ENCODE results near the gene CYTH1. TPM values are rescaled to one million over a fixed set of nuclear protein-coding genes. Genes with fewer than 3 reads are reported as not detected.

Gene CYTH1
- total RNA-seq, 2 experiments from 2014 or later: 521 to 525 TPM

DNA sequence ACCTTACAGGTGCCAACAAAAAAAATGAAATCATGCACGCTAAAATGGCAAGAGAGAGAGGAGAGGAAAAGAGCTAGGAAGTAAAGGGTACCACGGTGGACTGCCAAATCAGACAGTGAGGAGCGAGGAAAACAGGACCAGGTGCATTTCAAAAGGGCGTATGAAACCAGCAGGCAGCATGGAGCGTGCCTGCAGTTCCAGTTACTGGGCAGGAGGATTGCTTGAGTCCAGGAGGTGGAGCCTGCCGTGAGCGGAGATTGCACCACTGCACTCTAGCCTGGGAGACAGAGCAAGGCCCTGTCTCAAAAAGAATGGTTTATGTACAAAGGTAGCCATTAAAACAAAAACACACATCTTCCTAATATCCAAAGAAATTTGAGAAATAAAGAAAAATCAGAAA lies 42.2 kb upstream of the CYTH1 start:
- ATAC-seq (ENCODE audit: poor library complexity) (no peak), DNase-seq (no peak)
- H3K27me3 Mint-ChIP-seq: no peaks in the 10 kb centered on the region
- TF ChIP-seq, protein P1, sequence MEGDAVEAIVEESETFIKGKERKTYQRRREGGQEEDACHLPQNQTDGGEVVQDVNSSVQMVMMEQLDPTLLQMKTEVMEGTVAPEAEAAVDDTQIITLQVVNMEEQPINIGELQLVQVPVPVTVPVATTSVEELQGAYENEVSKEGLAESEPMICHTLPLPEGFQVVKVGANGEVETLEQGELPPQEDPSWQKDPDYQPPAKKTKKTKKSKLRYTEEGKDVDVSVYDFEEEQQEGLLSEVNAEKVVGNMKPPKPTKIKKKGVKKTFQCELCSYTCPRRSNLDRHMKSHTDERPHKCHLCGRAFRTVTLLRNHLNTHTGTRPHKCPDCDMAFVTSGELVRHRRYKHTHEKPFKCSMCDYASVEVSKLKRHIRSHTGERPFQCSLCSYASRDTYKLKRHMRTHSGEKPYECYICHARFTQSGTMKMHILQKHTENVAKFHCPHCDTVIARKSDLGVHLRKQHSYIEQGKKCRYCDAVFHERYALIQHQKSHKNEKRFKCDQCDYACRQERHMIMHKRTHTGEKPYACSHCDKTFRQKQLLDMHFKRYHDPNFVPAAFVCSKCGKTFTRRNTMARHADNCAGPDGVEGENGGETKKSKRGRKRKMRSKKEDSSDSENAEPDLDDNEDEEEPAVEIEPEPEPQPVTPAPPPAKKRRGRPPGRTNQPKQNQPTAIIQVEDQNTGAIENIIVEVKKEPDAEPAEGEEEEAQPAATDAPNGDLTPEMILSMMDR (IDR thresholded peaks at IDR 0.05): no peak
- no peak overlapping the region for H3K4me3 ChIP-seq (ENCODE audit: low read length)
- no peak overlapping the region for H3K27ac ChIP-seq (ENCODE audit: low read depth in 1 of 2, low read length in 2 of 2)
- peak overlapping the region; percentile 91 for H3K27ac Mint-ChIP-seq
- peaks cover 71% of the 10 kb centered on the region for H3K4me1 Mint-ChIP-seq (ENCODE audit: low read depth)
- no peaks in the 10 kb centered on the region for H3K27me3 ChIP-seq (ENCODE audit: control insufficient read depth in 1 of 2, insufficient read depth in 2 of 2, low read length in 2 of 2)
- POLR2A ChIA-PET: no interaction called here
- CTCF ChIA-PET: interaction anchor here (0.6 kb wide), 1 partner anchor 24 kb away, joined by 3 read pairs; no protein-coding TSS in a partner anchor
- H3K36me3 Mint-ChIP-seq (ENCODE audit: low read depth): peaks cover 100% of the 10 kb centered on the region
- intact Hi-C loops (cut with DNase I, micrococcal nuclease): no loop called here
- H3K4me3 Mint-ChIP-seq: no peak overlapping the region
- peaks cover 37% of the 10 kb centered on the region for H3K4me1 ChIP-seq (ENCODE audit: insufficient read depth, low read length)
- no peaks in the 10 kb centered on the region for H3K9me3 ChIP-seq (ENCODE audit: control insufficient read depth in 1 of 2, insufficient read depth in 1 of 2, low read length in 2 of 2)
- H3K9me3 Mint-ChIP-seq: no peaks in the 10 kb centered on the region
- H3K36me3 ChIP-seq (ENCODE audit: insufficient read depth, low read length): peaks cover 96% of the 10 kb centered on the region

DNA sequence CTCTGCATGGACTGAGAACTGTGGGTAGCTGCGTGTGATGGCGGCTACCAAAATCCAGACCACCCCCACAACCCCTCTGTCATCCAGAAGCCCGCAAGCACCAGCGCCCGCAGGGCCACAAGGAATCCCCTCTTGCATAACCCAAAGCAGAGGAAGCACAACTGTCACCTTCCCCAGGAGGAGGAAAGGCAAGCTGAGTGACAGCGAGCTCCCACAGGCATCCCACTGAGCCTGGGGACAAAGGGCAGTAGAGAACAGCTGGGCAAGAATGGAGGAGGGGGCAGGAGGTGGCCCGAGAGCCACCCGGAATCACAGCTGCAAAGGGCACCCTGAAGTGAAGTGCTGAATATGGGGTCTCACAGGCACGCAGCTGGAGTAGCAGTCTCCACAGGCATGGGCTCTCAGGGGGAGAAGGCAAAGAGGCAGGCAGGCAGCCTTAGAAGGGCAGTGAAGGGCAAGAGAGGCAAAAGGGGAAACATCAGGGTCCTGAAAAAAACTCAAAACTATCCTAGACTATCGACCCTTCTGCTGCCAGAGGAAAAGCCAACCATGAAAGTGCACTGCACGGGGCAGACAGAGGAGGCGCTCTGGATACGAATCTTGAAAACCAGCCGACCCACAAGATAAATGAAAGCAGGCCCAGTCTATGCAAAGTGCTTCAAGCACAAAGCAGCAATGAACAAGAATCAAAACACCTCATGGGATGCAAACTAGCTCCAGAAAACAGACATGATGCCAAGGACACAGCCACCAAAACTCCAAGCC lies 41.4 kb upstream of the CYTH1 start:
- no peaks in the 10 kb centered on the region for H3K27me3 Mint-ChIP-seq
- Histone ChIP-seq H3K4me3 (ENCODE audit: low read length) (no peak overlapping the region), H3K9me3 (ENCODE audit: control insufficient read depth in 1 of 2, insufficient read depth in 1 of 2, low read length in 2 of 2) (no peaks in the 10 kb centered on the region), H3K27ac (ENCODE audit: low read depth in 1 of 2, low read length in 2 of 2) (no peak overlapping the region), H3K27me3 (ENCODE audit: control insufficient read depth in 1 of 2, insufficient read depth in 2 of 2, low read length in 2 of 2) (no peaks in the 10 kb centered on the region), H3K4me1 (ENCODE audit: insufficient read depth, low read length) (peaks cover 44% of the 10 kb centered on the region), H3K36me3 (ENCODE audit: insufficient read depth, low read length) (peaks cover 91% of the 10 kb centered on the region)
- intact Hi-C loops (cut with DNase I, micrococcal nuclease): no loop called here
- no peaks in the 10 kb centered on the region for H3K9me3 Mint-ChIP-seq
- ChIA-PET POLR2A (interaction anchor here (1.0 kb wide), 1 partner anchor 15 kb away, joined by 3 read pairs; no protein-coding TSS in a partner anchor), CTCF (interaction anchor here (0.6 to 1.0 kb wide), 2 partner anchors 13 to 17 kb away, joined by 4 read pairs; no protein-coding TSS in a partner anchor)
- peaks cover 100% of the 10 kb centered on the region for H3K36me3 Mint-ChIP-seq (ENCODE audit: low read depth)
- no peak for DNase-seq
- ATAC-seq (ENCODE audit: poor library complexity): no peak
- peak overlapping the region; percentile 91 for H3K27ac Mint-ChIP-seq
- H3K4me3 Mint-ChIP-seq: no peak overlapping the region
- peaks cover 77% of the 10 kb centered on the region for H3K4me1 Mint-ChIP-seq (ENCODE audit: low read depth)
- TF ChIP-seq, protein P1 (IDR thresholded peaks at IDR 0.05): no peak

DNA sequence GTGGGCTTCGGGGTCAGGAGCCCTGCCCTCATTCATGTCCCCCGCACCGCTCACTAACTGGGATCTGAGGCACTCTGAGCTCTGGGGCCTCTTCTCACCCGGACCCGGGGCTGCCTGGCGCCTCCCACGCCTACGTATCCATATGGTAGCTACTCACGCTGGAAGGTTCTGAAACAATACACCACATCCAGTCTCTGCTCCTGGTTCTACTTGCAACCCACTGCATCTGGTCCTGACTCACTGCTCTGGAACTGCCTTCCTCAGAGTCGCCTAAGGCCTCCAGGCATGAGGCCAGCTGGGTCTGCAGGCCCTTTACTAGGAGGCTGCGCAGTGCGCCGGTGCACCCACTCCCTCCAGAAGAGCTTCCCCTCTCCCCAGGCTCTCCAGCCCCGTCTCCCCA lies 40.5 kb upstream of the CYTH1 start:
- peaks cover 97% of the 10 kb centered on the region for H3K36me3 Mint-ChIP-seq (ENCODE audit: low read depth)
- ATAC-seq (ENCODE audit: poor library complexity) (no peak), DNase-seq (no peak)
- Histone ChIP-seq H3K36me3 (ENCODE audit: insufficient read depth, low read length) (peaks cover 90% of the 10 kb centered on the region), H3K27ac (ENCODE audit: low read depth in 1 of 2, low read length in 2 of 2) (no peak overlapping the region), H3K27me3 (ENCODE audit: control insufficient read depth in 1 of 2, insufficient read depth in 2 of 2, low read length in 2 of 2) (no peaks in the 10 kb centered on the region), H3K4me3 (ENCODE audit: low read length) (no peak overlapping the region), H3K9me3 (ENCODE audit: control insufficient read depth in 1 of 2, insufficient read depth in 1 of 2, low read length in 2 of 2) (no peaks in the 10 kb centered on the region), H3K4me1 (ENCODE audit: insufficient read depth, low read length) (peaks cover 53% of the 10 kb centered on the region)
- H3K27me3 Mint-ChIP-seq: no peaks in the 10 kb centered on the region
- TF ChIP-seq, protein P1 (IDR thresholded peaks at IDR 0.05): no peak
- ChIA-PET CTCF (interaction anchor here (1.0 kb wide), 1 partner anchor 16 kb away, joined by 4 read pairs; no protein-coding TSS in a partner anchor), POLR2A (interaction anchor here (0.8 to 1.7 kb wide), 4 partner anchors 16 to 94 kb away, joined by 3 to 4 read pairs (median 3); no protein-coding TSS in a partner anchor)
- peak overlapping the region; percentile 59 for H3K4me3 Mint-ChIP-seq
- H3K4me1 Mint-ChIP-seq (ENCODE audit: low read depth): peaks cover 74% of the 10 kb centered on the region
- peak overlapping the region; percentile 91 for H3K27ac Mint-ChIP-seq
- intact Hi-C loops (cut with DNase I, micrococcal nuclease): no loop called here
- no peaks in the 10 kb centered on the region for H3K9me3 Mint-ChIP-seq

Data from CD4-positive, alpha-beta T cell (primary cell).